ENCODE data around the gene CDC25A. TPM values are rescaled to one million over a fixed set of nuclear protein-coding genes. Genes with fewer than 3 reads are reported as not detected.

CDC25A gene
- total and polyA plus RNA-seq, 2 of the 8 experiments (the other 6 are each of a cell fraction or from before 2014, with no cell fraction given) = 20.7 to 62.1 TPM

DNA sequence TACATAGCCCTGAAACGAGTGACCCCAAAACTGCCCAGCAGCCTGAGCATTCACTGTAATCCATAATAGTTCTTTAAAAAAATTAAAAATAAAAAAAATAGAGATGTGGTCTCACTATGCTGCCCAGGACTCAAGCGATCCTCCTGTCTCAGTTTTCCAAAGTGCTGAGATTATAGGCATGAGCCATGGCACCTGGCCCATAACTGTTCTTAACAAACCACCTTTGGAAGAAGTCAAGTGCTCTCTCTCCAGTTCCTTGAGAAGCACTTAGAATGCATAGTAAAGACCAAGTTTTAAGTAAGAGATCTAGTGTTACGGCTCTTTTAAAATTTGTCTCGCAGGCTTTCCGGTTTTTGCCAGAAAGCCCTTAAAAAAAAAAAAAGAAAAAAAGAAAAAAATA is 8.2 kb downstream of the CDC25A start (continued):
- TF ChIP-seq, protein P1, sequence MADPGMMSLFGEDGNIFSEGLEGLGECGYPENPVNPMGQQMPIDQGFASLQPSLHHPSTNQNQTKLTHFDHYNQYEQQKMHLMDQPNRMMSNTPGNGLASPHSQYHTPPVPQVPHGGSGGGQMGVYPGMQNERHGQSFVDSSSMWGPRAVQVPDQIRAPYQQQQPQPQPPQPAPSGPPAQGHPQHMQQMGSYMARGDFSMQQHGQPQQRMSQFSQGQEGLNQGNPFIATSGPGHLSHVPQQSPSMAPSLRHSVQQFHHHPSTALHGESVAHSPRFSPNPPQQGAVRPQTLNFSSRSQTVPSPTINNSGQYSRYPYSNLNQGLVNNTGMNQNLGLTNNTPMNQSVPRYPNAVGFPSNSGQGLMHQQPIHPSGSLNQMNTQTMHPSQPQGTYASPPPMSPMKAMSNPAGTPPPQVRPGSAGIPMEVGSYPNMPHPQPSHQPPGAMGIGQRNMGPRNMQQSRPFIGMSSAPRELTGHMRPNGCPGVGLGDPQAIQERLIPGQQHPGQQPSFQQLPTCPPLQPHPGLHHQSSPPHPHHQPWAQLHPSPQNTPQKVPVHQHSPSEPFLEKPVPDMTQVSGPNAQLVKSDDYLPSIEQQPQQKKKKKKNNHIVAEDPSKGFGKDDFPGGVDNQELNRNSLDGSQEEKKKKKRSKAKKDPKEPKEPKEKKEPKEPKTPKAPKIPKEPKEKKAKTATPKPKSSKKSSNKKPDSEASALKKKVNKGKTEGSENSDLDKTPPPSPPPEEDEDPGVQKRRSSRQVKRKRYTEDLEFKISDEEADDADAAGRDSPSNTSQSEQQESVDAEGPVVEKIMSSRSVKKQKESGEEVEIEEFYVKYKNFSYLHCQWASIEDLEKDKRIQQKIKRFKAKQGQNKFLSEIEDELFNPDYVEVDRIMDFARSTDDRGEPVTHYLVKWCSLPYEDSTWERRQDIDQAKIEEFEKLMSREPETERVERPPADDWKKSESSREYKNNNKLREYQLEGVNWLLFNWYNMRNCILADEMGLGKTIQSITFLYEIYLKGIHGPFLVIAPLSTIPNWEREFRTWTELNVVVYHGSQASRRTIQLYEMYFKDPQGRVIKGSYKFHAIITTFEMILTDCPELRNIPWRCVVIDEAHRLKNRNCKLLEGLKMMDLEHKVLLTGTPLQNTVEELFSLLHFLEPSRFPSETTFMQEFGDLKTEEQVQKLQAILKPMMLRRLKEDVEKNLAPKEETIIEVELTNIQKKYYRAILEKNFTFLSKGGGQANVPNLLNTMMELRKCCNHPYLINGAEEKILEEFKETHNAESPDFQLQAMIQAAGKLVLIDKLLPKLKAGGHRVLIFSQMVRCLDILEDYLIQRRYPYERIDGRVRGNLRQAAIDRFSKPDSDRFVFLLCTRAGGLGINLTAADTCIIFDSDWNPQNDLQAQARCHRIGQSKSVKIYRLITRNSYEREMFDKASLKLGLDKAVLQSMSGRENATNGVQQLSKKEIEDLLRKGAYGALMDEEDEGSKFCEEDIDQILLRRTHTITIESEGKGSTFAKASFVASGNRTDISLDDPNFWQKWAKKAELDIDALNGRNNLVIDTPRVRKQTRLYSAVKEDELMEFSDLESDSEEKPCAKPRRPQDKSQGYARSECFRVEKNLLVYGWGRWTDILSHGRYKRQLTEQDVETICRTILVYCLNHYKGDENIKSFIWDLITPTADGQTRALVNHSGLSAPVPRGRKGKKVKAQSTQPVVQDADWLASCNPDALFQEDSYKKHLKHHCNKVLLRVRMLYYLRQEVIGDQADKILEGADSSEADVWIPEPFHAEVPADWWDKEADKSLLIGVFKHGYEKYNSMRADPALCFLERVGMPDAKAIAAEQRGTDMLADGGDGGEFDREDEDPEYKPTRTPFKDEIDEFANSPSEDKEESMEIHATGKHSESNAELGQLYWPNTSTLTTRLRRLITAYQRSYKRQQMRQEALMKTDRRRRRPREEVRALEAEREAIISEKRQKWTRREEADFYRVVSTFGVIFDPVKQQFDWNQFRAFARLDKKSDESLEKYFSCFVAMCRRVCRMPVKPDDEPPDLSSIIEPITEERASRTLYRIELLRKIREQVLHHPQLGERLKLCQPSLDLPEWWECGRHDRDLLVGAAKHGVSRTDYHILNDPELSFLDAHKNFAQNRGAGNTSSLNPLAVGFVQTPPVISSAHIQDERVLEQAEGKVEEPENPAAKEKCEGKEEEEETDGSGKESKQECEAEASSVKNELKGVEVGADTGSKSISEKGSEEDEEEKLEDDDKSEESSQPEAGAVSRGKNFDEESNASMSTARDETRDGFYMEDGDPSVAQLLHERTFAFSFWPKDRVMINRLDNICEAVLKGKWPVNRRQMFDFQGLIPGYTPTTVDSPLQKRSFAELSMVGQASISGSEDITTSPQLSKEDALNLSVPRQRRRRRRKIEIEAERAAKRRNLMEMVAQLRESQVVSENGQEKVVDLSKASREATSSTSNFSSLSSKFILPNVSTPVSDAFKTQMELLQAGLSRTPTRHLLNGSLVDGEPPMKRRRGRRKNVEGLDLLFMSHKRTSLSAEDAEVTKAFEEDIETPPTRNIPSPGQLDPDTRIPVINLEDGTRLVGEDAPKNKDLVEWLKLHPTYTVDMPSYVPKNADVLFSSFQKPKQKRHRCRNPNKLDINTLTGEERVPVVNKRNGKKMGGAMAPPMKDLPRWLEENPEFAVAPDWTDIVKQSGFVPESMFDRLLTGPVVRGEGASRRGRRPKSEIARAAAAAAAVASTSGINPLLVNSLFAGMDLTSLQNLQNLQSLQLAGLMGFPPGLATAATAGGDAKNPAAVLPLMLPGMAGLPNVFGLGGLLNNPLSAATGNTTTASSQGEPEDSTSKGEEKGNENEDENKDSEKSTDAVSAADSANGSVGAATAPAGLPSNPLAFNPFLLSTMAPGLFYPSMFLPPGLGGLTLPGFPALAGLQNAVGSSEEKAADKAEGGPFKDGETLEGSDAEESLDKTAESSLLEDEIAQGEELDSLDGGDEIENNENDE (IDR thresholded peaks at IDR 0.05; ENCODE audit: insufficient replicate concordance, low read length) = no peak
- TF ChIP-seq POLR2A (IDR thresholded peaks at IDR 0.05; ENCODE audit: control extremely low read depth in 1 of 2, low read depth in 2 of 2, low read length in 2 of 2) = 0 out of 3 replicates have a peak, but pooled peaks of 1 of the 2 experiments have one; percentile 20

Measured in H1 (cell line).